GM10248 (cell line): ENCODE data around the gene PPP1R27.

ENCODE experiments used
- CTCF ChIA-PET: fragments of 300-600 bp; sonication (Branson Sonifier 250); formaldehyde crosslinking; extraction: SDS; loops from one replicate; lab custom pipeline; 2021; ENCODE audit warnings: antibody characterized with exemption; lab: Yijun Ruan, JAX
- POLR2A ChIA-PET: fragments of 350-650 bp; sonication (Branson Sonifier 250); formaldehyde crosslinking; extraction: SDS; loops from one replicate; lab custom pipeline; 2020; ENCODE audit warnings: antibody characterized with exemption; lab: Yijun Ruan, JAX
- DNase-seq: peaks from one replicate; pipeline ENCODE4 v3.0.0; 2012; ENCODE audit errors: extremely low spot score
- CTCF ChIP-seq: IDR thresholded peaks from 2 replicates; pipeline ENCODE4 v1.5.1; 2012; ENCODE audit warnings: mild to moderate bottlenecking, low read depth; ENCODE audit errors: extremely low read depth, missing control alignments, control extremely low read depth

Gene PPP1R27

GRCh38 chr17:81863123-81863675, 28.3 kb upstream of the PPP1R27 start:
- ChIA-PET CTCF (interaction anchor here (0.9 kb wide), 1 partner anchor 30 kb away, joined by 3 read pairs; the partner anchor contains the start of gene MCRIP1), POLR2A (interaction anchor here (0.5 kb wide), 1 partner anchor 18 kb away, joined by 5 read pairs; no protein-coding TSS in a partner anchor)
- no peak for TF ChIP-seq CTCF
- DNase-seq: no peak

- ChIA-PET CTCF (interaction anchor here (1.9 kb wide), 1 partner anchor 9 kb away, joined by 8 read pairs; no protein-coding TSS in a partner anchor), POLR2A (interaction anchor here (0.5 to 3.6 kb wide), 3 partner anchors 9 to 26 kb away, joined by 5 to 21 read pairs (median 6); no protein-coding TSS in a partner anchor)
- DNase-seq: peak; percentile 99
- TF ChIP-seq CTCF: no peak
Measured at GRCh38 chr17:81860756-81861568, 26.1 kb upstream of the PPP1R27 start.

GRCh38 chr17:81859906-81860755, 25.3 kb upstream of the PPP1R27 start, which contains the start of gene P4HB:
P4HB (minus strand) TSS chr17:81860535; CDS start chr17:81860471, 64 bp downstream.
- POLR2A ChIA-PET: interaction anchor here (3.6 kb wide), 1 partner anchor 9 kb away, joined by 21 read pairs; no protein-coding TSS in a partner anchor
- DNase-seq: no peak
- CTCF ChIA-PET: interaction anchor here (1.8 to 1.9 kb wide), 2 partner anchors 9 to 10 kb away, joined by 8 to 9 read pairs; no protein-coding TSS in a partner anchor
- TF ChIP-seq CTCF: no peak

- no peak for DNase-seq
- TF ChIP-seq CTCF: no peak
- ChIA-PET POLR2A (interaction anchor here (3.6 kb wide), 1 partner anchor 10 kb away, joined by 21 read pairs; no protein-coding TSS in a partner anchor), CTCF (interaction anchor here (1.8 kb wide), 1 partner anchor 10 kb away, joined by 9 read pairs; no protein-coding TSS in a partner anchor)
Measured at GRCh38 chr17:81858967-81859905, 24.4 kb upstream of the PPP1R27 start.

GRCh38 chr17:81858170-81858966, 23.5 kb upstream of the PPP1R27 start:
- no peak for DNase-seq
- no peak for TF ChIP-seq CTCF
- CTCF ChIA-PET: interaction anchor here (1.8 kb wide), 1 partner anchor 11 kb away, joined by 9 read pairs; no protein-coding TSS in a partner anchor
- POLR2A ChIA-PET: interaction anchor here (3.6 kb wide), 1 partner anchor 11 kb away, joined by 21 read pairs; no protein-coding TSS in a partner anchor
